ENCODE data around the gene NAALADL2.

- TF ChIP-seq CTCF (IDR thresholded peaks at IDR 0.05) (no peak), POLR2A (IDR thresholded peaks at IDR 0.05) (no peak)
These were observed 453.7 kb downstream of the NAALADL2 start for GRCh38 chr3:175312791-175313190.
